Epithelial cell of esophagus (primary cell): ENCODE data around the gene IDH2.

Source experiments
- DNase-seq: peaks from one replicate; pipeline ENCODE4 v3.0.0; 2010; ENCODE audit warnings: low read depth
- H3K4me3 ChIP-seq: 2 replicates; pipeline ENCODE4 v1.5.1; 2011; ENCODE audit warnings: mild to moderate bottlenecking, low read length, control low read depth
- TF ChIP-seq, protein P1 (sequence below): IDR thresholded peaks from 2 replicates; pipeline ENCODE4 v1.5.1; 2011; ENCODE audit warnings: low read depth, mild to moderate bottlenecking, low read length, control low read depth, inconsistent platforms; ENCODE audit not compliant: insufficient read depth; ENCODE audit errors: missing control alignments

The IDH2 gene

DNA sequence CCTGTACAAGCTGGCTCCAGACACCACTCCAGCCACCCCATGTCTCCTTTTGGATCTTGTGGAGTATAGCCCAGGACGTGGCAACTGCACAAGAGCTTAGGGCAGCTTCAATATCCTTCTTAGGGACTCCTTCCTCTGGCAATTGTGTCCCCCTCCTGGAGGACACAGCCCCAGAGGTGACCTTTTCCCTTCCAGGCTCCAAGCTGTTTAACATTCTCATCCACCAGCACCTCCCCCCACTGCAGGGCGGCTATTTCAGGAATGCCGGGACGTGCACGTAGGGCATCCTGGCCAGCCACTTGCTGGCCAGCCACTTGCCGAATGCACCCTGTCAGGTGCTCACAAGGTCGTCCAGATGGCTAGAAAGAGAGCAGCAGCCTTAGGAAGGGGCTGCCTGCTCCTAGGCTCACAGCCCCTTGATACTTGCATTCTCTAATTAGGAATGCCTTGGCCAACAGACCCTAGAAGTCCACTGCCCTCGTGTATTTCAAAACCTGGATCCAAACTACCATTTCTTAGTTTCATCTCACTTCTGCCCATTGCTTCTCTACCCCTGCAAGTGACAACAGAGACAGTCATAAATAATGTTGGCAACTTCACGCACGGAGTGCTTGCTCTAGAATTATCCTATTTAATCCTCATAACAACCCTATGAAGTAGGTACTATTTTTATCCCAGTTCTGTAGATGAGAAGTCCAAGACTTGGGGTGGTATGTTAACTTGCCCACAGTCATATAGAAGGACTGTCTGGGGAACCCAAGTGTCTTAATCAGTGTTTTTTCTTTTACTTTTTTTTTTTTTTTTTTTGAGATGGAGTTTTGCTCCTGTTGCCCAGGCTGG, 24.5 kb upstream of the IDH2 start:
- DNase-seq, result no peak
- TF ChIP-seq, protein P1, sequence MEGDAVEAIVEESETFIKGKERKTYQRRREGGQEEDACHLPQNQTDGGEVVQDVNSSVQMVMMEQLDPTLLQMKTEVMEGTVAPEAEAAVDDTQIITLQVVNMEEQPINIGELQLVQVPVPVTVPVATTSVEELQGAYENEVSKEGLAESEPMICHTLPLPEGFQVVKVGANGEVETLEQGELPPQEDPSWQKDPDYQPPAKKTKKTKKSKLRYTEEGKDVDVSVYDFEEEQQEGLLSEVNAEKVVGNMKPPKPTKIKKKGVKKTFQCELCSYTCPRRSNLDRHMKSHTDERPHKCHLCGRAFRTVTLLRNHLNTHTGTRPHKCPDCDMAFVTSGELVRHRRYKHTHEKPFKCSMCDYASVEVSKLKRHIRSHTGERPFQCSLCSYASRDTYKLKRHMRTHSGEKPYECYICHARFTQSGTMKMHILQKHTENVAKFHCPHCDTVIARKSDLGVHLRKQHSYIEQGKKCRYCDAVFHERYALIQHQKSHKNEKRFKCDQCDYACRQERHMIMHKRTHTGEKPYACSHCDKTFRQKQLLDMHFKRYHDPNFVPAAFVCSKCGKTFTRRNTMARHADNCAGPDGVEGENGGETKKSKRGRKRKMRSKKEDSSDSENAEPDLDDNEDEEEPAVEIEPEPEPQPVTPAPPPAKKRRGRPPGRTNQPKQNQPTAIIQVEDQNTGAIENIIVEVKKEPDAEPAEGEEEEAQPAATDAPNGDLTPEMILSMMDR, result no peak
- H3K4me3 ChIP-seq, result no peak overlapping the region

GRCh38 chr15:90126022-90126421, 23.8 kb upstream of the IDH2 start:
- no peak for DNase-seq
- TF ChIP-seq, protein P1, result no peak
- H3K4me3 ChIP-seq, result no peak overlapping the region

DNA sequence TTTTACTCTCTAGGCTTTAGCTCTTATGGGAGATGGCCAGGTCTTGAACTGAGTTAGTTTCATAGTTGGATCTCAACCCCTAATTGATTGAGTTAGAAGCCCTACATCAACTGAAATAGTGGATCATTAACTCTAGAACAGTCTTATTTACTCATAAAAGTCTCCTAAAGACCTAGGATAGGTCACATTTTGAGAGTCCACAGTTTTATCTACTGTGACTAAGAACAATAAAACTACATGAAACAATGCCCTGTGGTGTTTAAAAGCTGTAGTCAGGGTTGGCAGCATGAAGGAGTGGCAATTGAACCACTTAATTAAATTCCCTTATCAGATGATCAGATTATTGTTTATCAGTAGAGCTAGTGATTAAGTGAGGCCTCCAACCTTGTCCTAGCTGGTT, 22.2 kb upstream of the IDH2 start:
- TF ChIP-seq, protein P1, result no peak
- H3K4me3 ChIP-seq, result no peak overlapping the region
- DNase-seq, result no peak

DNA sequence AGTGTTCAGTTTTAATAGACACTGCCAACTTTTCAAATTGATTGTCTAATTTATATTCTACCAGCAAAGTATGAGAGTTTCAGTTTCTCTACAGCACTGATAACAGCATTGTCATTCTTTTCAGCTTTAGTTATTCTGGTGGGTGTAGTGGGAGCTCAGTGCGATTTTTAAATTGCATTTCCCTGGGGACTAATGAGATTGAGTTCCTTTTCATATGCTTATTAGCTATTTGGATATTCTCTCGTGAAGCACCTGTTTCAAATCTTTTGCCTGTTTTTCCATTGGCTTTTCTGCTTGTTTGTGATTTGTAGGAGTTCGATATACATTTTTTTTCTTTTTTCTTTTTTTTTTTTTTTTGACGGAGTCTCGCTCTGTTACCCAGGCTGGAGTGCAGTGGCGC, 18.8 kb upstream of the IDH2 start:
- TF ChIP-seq, protein P1, result no peak
- no peak overlapping the region for H3K4me3 ChIP-seq
- DNase-seq, result no peak

GRCh38 chr15:90119367-90119766, 17.1 kb upstream of the IDH2 start:
- DNase-seq, result no peak
- no peak overlapping the region for H3K4me3 ChIP-seq
- TF ChIP-seq, protein P1, result no peak

DNA sequence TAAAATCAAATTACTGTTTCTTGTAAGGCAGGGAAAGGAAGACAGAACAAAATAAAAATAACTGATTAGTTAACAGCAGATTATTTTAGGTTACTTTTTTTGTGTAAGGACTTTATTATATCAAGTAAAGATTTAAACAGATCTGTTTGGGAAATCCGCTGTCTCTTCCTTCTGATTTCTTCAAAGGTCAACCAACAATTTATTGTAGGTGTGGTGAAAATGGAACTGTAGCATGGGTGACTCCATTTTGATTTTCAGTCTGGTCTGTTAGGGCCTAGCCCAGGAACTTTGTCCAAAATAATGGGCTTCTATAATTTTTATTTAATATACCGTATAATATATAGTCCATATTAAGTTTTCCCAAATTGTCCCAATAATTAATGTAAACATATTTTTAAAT, 13.5 kb upstream of the IDH2 start:
- TF ChIP-seq, protein P1, result no peak
- DNase-seq, result no peak
- H3K4me3 ChIP-seq, result no peak overlapping the region

- H3K4me3 ChIP-seq, result no peak overlapping the region
- DNase-seq, result no peak
- TF ChIP-seq, protein P1, result no peak
Observed at GRCh38 chr15:90114451-90114901, 12.2 kb upstream of the IDH2 start.
